Suprapubic skin (tissue), 4 donors: ENCODE measurements around the gene DNAI7.

Experiments
- CTCF ChIP-seq, 2 donors: fragments of 200-600 bp in 1 of 2; fragments of 450-650 bp in 1 of 2; sonication (generic) in 1 of 2; IDR thresholded peaks; one replicate each; pipeline ENCODE4 v1.5.1; 2016 to 2019; ENCODE audit warnings: antibody characterized with exemption in 2 of 2, mild to moderate bottlenecking in 1 of 2, moderate library complexity in 1 of 2
- POLR2A ChIP-seq, 2 donors: fragments of 450-650 bp; IDR thresholded peaks; one replicate each; pipeline ENCODE4 v1.6.1; 2017; ENCODE audit warnings: antibody characterized with exemption in 2 of 2, mild to moderate bottlenecking in 2 of 2, moderate library complexity in 2 of 2
- POLR2AphosphoS5 ChIP-seq, 3 donors: sonication (generic); formaldehyde crosslinking; IDR thresholded peaks; one replicate each; pipeline ENCODE4 v1.6.1; 2017; ENCODE audit warnings: antibody characterized with exemption in 3 of 3

GRCh38 chr12:25236190-25236589 is 41.2 kb upstream of the DNAI7 start:
- no peak for TF ChIP-seq POLR2A (IDR thresholded peaks at IDR 0.05)
- no peak for TF ChIP-seq CTCF (IDR thresholded peaks at IDR 0.05)
- TF ChIP-seq POLR2AphosphoS5 (IDR thresholded peaks at IDR 0.05) = no peak
